ENCODE measurements around the gene ASCL2.

- TF ChIP-seq POLR2A (IDR thresholded peaks at IDR 0.05) (no peak), EP300 (IDR thresholded peaks at IDR 0.05; ENCODE audit: low read depth) (no peak)
- TF ChIP-seq, protein P1, sequence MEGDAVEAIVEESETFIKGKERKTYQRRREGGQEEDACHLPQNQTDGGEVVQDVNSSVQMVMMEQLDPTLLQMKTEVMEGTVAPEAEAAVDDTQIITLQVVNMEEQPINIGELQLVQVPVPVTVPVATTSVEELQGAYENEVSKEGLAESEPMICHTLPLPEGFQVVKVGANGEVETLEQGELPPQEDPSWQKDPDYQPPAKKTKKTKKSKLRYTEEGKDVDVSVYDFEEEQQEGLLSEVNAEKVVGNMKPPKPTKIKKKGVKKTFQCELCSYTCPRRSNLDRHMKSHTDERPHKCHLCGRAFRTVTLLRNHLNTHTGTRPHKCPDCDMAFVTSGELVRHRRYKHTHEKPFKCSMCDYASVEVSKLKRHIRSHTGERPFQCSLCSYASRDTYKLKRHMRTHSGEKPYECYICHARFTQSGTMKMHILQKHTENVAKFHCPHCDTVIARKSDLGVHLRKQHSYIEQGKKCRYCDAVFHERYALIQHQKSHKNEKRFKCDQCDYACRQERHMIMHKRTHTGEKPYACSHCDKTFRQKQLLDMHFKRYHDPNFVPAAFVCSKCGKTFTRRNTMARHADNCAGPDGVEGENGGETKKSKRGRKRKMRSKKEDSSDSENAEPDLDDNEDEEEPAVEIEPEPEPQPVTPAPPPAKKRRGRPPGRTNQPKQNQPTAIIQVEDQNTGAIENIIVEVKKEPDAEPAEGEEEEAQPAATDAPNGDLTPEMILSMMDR (IDR thresholded peaks at IDR 0.05), result no peak
Measured at GRCh38 chr11:2318123-2318522, 47.7 kb upstream of the ASCL2 start.
